H9 (cell line): ENCODE data around the gene FRMD4B. TPM values are rescaled to one million over a fixed set of nuclear protein-coding genes. Genes with fewer than 3 reads are reported as not detected.

ENCODE experiments used
- DNase-seq: peaks from one replicate; pipeline ENCODE4 v3.0.0-alpha.2; 2017
- H2AFZ ChIP-seq: one replicate; pipeline ENCODE4 v1.6.1; 2013; ENCODE audit warnings: mild to moderate bottlenecking, low read length, control low read depth, moderate library complexity
- H2AK5ac ChIP-seq: 2 replicates; pipeline ENCODE4 v1.6.1; 2013; ENCODE audit warnings: low read length, control low read depth, mixed read lengths; ENCODE audit not compliant: insufficient read length
- H2BK120ac ChIP-seq: one replicate; pipeline ENCODE4 v1.6.1; 2013; ENCODE audit warnings: low read depth, mild to moderate bottlenecking, low read length, control low read depth, inconsistent platforms; ENCODE audit not compliant: poor library complexity, severe bottlenecking
- H2BK12ac ChIP-seq: 2 replicates; pipeline ENCODE4 v1.6.1; 2013; ENCODE audit warnings: low read length, control low read depth, mixed read lengths, low read depth; ENCODE audit not compliant: insufficient read length
- H2BK15ac ChIP-seq: 2 replicates; pipeline ENCODE4 v1.6.1; 2013; ENCODE audit warnings: low read depth, low read length, control low read depth
- H2BK20ac ChIP-seq: one replicate; pipeline ENCODE4 v1.6.1; 2013; ENCODE audit warnings: low read depth, mild to moderate bottlenecking, low read length, control low read depth, inconsistent platforms; ENCODE audit not compliant: poor library complexity, severe bottlenecking
- H2BK5ac ChIP-seq: 2 replicates; pipeline ENCODE4 v1.6.1; 2013; ENCODE audit warnings: low read length, control low read depth, mixed read lengths; ENCODE audit not compliant: insufficient read length
- H3K14ac ChIP-seq: 2 replicates; pipeline ENCODE4 v1.6.1; 2013; ENCODE audit warnings: low read length, control low read depth; ENCODE audit not compliant: insufficient read depth
- H3K18ac ChIP-seq: 2 replicates; pipeline ENCODE4 v1.6.1; 2013; ENCODE audit warnings: low read depth, mild to moderate bottlenecking, mixed read lengths, low read length, control low read depth; ENCODE audit not compliant: insufficient read length
- H3K23ac ChIP-seq: 2 replicates; pipeline ENCODE4 v1.6.1; 2013; ENCODE audit warnings: low read length, control low read depth, mixed read lengths, low read depth; ENCODE audit not compliant: insufficient read length
- H3K23me2 ChIP-seq: 2 replicates; pipeline ENCODE4 v1.6.1; 2013; ENCODE audit warnings: low read depth, mild to moderate bottlenecking, mixed read lengths, low read length, control low read depth; ENCODE audit not compliant: insufficient read length, poor library complexity, severe bottlenecking
- H3K27ac ChIP-seq: 2 replicates; pipeline ENCODE4 v1.5.1; 2013; ENCODE audit warnings: low read length, control low read depth, mixed read lengths, low read depth; ENCODE audit not compliant: insufficient read length
- H3K27me3 ChIP-seq: 2 replicates; pipeline ENCODE4 v1.6.1; 2013; ENCODE audit warnings: low read length, control low read depth, inconsistent platforms; ENCODE audit not compliant: insufficient read depth
- H3K4ac ChIP-seq: 2 replicates; pipeline ENCODE4 v1.6.1; 2013; ENCODE audit warnings: low read depth, mild to moderate bottlenecking, control low read depth, inconsistent platforms, low read length, moderate library complexity
- H3K4me1 ChIP-seq: 2 replicates; pipeline ENCODE4 v1.6.1; 2013; ENCODE audit warnings: low read length, control low read depth, inconsistent platforms; ENCODE audit not compliant: insufficient read depth
- H3K4me2 ChIP-seq: 2 replicates; pipeline ENCODE4 v1.6.1; 2013; ENCODE audit warnings: low read length, control low read depth, mixed read lengths; ENCODE audit not compliant: insufficient read length, insufficient read depth
- H3K56ac ChIP-seq: 2 replicates; pipeline ENCODE4 v1.6.1; 2013; ENCODE audit warnings: low read depth, mild to moderate bottlenecking, mixed read lengths, low read length, control low read depth; ENCODE audit not compliant: insufficient read length
- H3K79me1 ChIP-seq: 2 replicates; pipeline ENCODE4 v1.6.1; 2013; ENCODE audit warnings: low read depth, mild to moderate bottlenecking, moderate library complexity, low read length, control low read depth, inconsistent platforms; ENCODE audit not compliant: insufficient read depth, poor library complexity, severe bottlenecking
- H3K79me2 ChIP-seq: 2 replicates; pipeline ENCODE4 v1.6.1; 2013; ENCODE audit warnings: low read length, control low read depth, inconsistent platforms; ENCODE audit not compliant: insufficient read depth
- H3K9ac ChIP-seq: 2 replicates; pipeline ENCODE4 v1.6.1; 2013; ENCODE audit warnings: low read length, control low read depth, mixed read lengths; ENCODE audit not compliant: insufficient read length; ENCODE audit errors: extremely low read depth
- H3K9me3 ChIP-seq: one replicate; pipeline ENCODE4 v1.6.1; 2013; ENCODE audit warnings: low read depth, low read length, inconsistent platforms; ENCODE audit not compliant: control insufficient read depth
- H3T11ph ChIP-seq: one replicate; pipeline ENCODE4 v1.6.1; 2013; ENCODE audit warnings: mild to moderate bottlenecking, low read length, control low read depth, inconsistent platforms
- H4K20me1 ChIP-seq: one replicate; pipeline ENCODE4 v1.6.1; 2013; ENCODE audit not compliant: control insufficient read depth, insufficient read length, insufficient read depth
- H4K5ac ChIP-seq: 2 replicates; pipeline ENCODE4 v1.6.1; 2013; ENCODE audit warnings: low read depth, mild to moderate bottlenecking, mixed read lengths, low read length, control low read depth; ENCODE audit not compliant: insufficient read length
- H4K8ac ChIP-seq: replicated peaks from 2 replicates; pipeline ENCODE4 v1.6.1; 2013; ENCODE audit warnings: low read length, control low read depth, mixed read lengths, low read depth; ENCODE audit not compliant: insufficient read length
- H4K91ac ChIP-seq: 2 replicates; pipeline ENCODE4 v1.6.1; 2013; ENCODE audit warnings: low read depth, mild to moderate bottlenecking, moderate library complexity, mixed read lengths, low read length, control low read depth; ENCODE audit not compliant: insufficient read length
- H3K27ac Mint-ChIP-seq, 3 experiments: 2 replicates in 2 of 3; 3 replicates in 1 of 3; pipeline ENCODE4 v1.8.0; 2020 to 2021; ENCODE audit warnings: mixed read lengths in 3 of 3, mild to moderate bottlenecking in 1 of 3, moderate library complexity in 1 of 3
- H3K27me3 Mint-ChIP-seq: 2 replicates; pipeline ENCODE4 v1.8.0; 2021; ENCODE audit warnings: low read depth, mild to moderate bottlenecking, moderate library complexity, mixed read lengths
- H3K36me3 Mint-ChIP-seq, 3 experiments: 2 replicates in 2 of 3; 3 replicates in 1 of 3; pipeline ENCODE4 v1.8.0; 2020 to 2021; ENCODE audit warnings: low read depth in 3 of 3, mixed read lengths in 3 of 3; ENCODE audit not compliant: insufficient read depth in 1 of 3
- H3K4me1 Mint-ChIP-seq, 2 experiments: 2 replicates each; pipeline ENCODE4 v1.8.0; 2020; ENCODE audit warnings: mixed read lengths in 2 of 2
- H3K4me3 Mint-ChIP-seq, 2 experiments: 2 replicates in 1 of 2; 3 replicates in 1 of 2; pipeline ENCODE4 v1.8.0; 2020 to 2021; ENCODE audit warnings: mild to moderate bottlenecking in 2 of 2, mixed read lengths in 2 of 2, moderate library complexity in 1 of 2
- H3K9me3 Mint-ChIP-seq, 2 experiments: 2 replicates in 1 of 2; 3 replicates in 1 of 2; pipeline ENCODE4 v1.8.0; 2020; ENCODE audit warnings: mild to moderate bottlenecking in 2 of 2, mixed read lengths in 2 of 2, moderate library complexity in 1 of 2
- CTCF ChIP-seq: fragments of 200-600 bp; sonication (generic); conservative IDR thresholded peaks from 3 replicates; pipeline ENCODE4 v1.8.0; 2021; ENCODE audit warnings: antibody characterized with exemption, mild to moderate bottlenecking
- WGBS: extraction: QIAGEN DNeasy Blood & Tissue Kit; methylation state at CpG from one replicate; pipeline ENCODE4 v1.1.7; 2013; ENCODE audit warnings: missing lambda C conversion rate, low lambda C conversion rate, mixed read lengths; ENCODE audit not compliant: insufficient read length; ENCODE audit errors: extremely low coverage; 5-methylcytosine and 5-hydroxymethylcytosine counted together
- total RNA-seq: library from RNA; stranded (reverse); gene quantifications from 2 replicates; pipeline ENCODE4 v1.2.1, GENCODE V29; 2021

FRMD4B gene
- total RNA-seq, 1 experiment from 2014 or later: 3.4 TPM

- Histone ChIP-seq H3K9ac (no peak overlapping the region), H2BK5ac (no peak overlapping the region), H3K79me1 (no peaks in the 10 kb centered on the region), H3K23ac (no peak overlapping the region), H4K20me1 (no peaks in the 10 kb centered on the region), H2AFZ (no peak overlapping the region), H2AK5ac (no peak overlapping the region), H3K4me2 (no peak overlapping the region), H3T11ph (no peak overlapping the region), H3K4ac (no peak overlapping the region), H4K5ac (no peak overlapping the region), H3K18ac (no peak overlapping the region), H2BK15ac (no peak overlapping the region), H3K56ac (no peak overlapping the region), H3K27me3 (no peaks in the 10 kb centered on the region), H3K79me2 (no peaks in the 10 kb centered on the region), H2BK120ac (no peak overlapping the region), H3K9me3 (no peaks in the 10 kb centered on the region), H4K91ac (no peak overlapping the region), H3K14ac (no peak overlapping the region), H4K8ac (no peak overlapping the region), H3K23me2 (no peaks in the 10 kb centered on the region), H2BK12ac (no peak overlapping the region), H3K4me1 (no peaks in the 10 kb centered on the region), H2BK20ac (no peak overlapping the region), H3K27ac (no peak overlapping the region)
- DNase-seq: no peak
- no peak overlapping the region for H3K27ac Mint-ChIP-seq
- WGBS: no CpG with 5 or more reads among the region's 3 CpGs
- no peaks in the 10 kb centered on the region; the same call in 1 of the 2 replicates for H3K27me3 Mint-ChIP-seq
- no peaks in the 10 kb centered on the region for H3K4me1 Mint-ChIP-seq
- TF ChIP-seq CTCF: no peak
- no peak overlapping the region for H3K4me3 Mint-ChIP-seq
- no peaks in the 10 kb centered on the region for H3K9me3 Mint-ChIP-seq
- no peaks in the 10 kb centered on the region for H3K36me3 Mint-ChIP-seq
These were observed 8.6 kb downstream of the FRMD4B start for GRCh38 chr3:69377262-69377661.
